AG10803 (cell line): ENCODE data around the gene CCT2.

Source experiments
- DNase-seq: peaks from one replicate; pipeline ENCODE4 v3.0.0; 2010; ENCODE audit warnings: low read depth
- H3K4me3 ChIP-seq: 2 replicates; pipeline ENCODE4 v1.5.1; 2011; ENCODE audit warnings: mild to moderate bottlenecking, low read length, control low read depth
- CTCF ChIP-seq: conservative IDR thresholded peaks from 2 replicates; pipeline ENCODE4 v1.5.1; 2011; ENCODE audit warnings: mild to moderate bottlenecking, low read length, control low read depth, inconsistent platforms

CCT2 gene

GRCh38 chr12:69641546-69641945 lies 56.3 kb downstream of the CCT2 start:
- no peak overlapping the region for H3K4me3 ChIP-seq
- no peak for DNase-seq
- no peak for TF ChIP-seq CTCF

GRCh38 chr12:69642531-69642930 lies 57.3 kb downstream of the CCT2 start:
- DNase-seq = no peak
- no peak for TF ChIP-seq CTCF
- H3K4me3 ChIP-seq = no peak overlapping the region

- no peak overlapping the region for H3K4me3 ChIP-seq
- TF ChIP-seq CTCF = no peak
- no peak for DNase-seq
Observed at GRCh38 chr12:69644511-69644910, 59.3 kb downstream of the CCT2 start.

GRCh38 chr12:69645031-69645430 lies 59.8 kb downstream of the CCT2 start:
- no peak overlapping the region for H3K4me3 ChIP-seq
- peak; percentile 54 for DNase-seq
- no peak for TF ChIP-seq CTCF

- TF ChIP-seq CTCF = no peak
- no peak overlapping the region for H3K4me3 ChIP-seq
- DNase-seq = no peak
Observed at GRCh38 chr12:69647178-69647577, 61.9 kb downstream of the CCT2 start.

GRCh38 chr12:69648476-69648875 lies 63.2 kb downstream of the CCT2 start:
- H3K4me3 ChIP-seq = no peak overlapping the region
- peak; percentile 93 for DNase-seq
- no peak for TF ChIP-seq CTCF

GRCh38 chr12:69649529-69649928 lies 64.3 kb downstream of the CCT2 start:
- H3K4me3 ChIP-seq = no peak overlapping the region
- TF ChIP-seq CTCF = no peak
- peak; percentile 17 for DNase-seq
